Globus pallidus (tissue), 1 donor: ENCODE results near the gene EEF1A2.

ENCODE experiments used
- DNase-seq: peaks from one replicate; pipeline ENCODE4 v3.0.0-alpha.2; 2015; ENCODE audit warnings: low spot score

The EEF1A2 gene

GRCh38 chr20:63498960-63499337 lies at the start of gene EEF1A2:
TSS of gene EEF1A2 (minus strand) at chr20:63499083. CDS start at chr20:63497763, 1,320 bp downstream.
- no peak for DNase-seq

GRCh38 chr20:63548542-63548941 lies 49.7 kb upstream of the EEF1A2 start:
- no peak for DNase-seq

DNA sequence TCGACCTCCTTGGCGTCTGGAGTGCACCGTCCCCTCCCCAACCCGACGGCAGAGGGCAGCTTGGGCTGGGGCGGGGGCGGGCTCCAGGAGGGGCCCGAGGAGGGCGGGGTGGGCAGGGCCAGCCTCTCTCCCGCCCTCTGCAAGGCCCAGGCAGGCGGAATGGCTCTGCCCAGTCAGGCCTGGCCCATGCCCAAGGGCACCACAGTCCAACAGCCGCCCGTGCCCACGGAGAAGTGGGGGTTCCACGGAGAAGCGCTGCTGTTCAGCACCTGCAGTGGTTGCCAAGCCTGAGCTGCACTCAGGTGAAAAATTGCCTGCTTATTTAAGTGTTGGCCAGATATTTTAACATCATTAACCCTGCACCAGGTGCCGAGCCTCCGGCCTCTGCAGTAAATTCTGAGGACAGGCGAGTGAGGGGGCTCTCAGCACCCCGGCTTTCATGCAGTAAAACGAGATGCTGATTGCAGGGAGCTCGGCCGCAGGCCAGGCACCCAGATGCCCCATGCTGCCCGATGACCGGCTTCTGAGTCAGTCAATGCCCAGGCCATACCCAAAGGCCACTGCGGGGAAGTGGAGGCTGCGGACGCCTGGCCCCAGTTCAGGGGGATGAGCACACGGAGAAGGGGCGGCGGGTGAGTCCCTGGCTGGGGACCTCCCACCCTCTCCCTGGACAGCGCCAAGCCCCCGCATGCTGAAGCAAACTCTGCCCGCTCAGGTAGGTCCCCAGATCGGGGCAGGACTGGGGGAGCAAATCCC lies 49.0 kb upstream of the EEF1A2 start, which contains the start of gene SRMS:
TSS of gene SRMS (minus strand) at position 25 of the 756 bp plus-strand sequence. CDS start 286 bp downstream, outside the sequence.
- no peak for DNase-seq

GRCh38 chr20:63546956-63547724 lies 48.3 kb upstream of the EEF1A2 start:
- no peak for DNase-seq

- no peak for DNase-seq
These were observed 47.5 kb upstream of the EEF1A2 start for GRCh38 chr20:63546256-63546955.

- DNase-seq = no peak
These were observed 46.9 kb upstream of the EEF1A2 start for GRCh38 chr20:63545814-63546213.

GRCh38 chr20:63544958-63545516 lies 46.2 kb upstream of the EEF1A2 start:
- no peak for DNase-seq

DNA sequence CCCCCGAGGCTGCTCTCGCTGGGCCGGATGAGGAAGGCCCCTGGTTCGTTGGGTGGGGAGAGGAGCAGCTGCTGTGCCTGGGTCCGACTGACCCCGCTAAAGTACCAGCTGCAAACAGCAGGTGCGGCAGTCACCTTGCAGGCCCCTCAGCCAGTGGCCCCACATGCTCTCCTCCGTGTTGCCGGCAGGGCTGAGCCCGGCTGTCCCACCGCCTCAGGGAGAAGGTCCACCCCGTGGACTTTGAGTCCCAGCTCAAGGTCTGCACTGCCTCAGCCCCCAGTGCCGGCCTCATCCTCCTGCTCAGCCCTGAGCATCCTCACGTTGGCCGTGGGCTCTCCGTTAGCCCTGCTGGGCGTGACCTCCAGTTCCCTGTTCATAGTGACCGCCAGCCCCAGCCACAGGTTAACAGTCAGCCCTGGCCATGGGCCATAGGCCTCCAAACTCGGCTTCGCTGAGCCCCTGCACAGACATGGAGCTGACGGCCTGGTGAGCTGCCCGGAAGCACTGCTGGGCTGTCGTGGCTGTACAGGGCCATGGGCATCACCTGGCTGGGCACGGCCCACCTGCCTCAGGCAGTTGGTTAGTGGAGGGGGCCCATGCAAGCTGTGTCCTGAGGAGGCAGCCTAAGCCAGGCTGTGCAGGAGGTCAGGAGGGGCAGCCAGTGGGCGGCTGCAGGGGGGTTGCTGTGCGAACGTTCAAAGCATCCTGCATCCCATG lies 45.5 kb upstream of the EEF1A2 start:
- DNase-seq = no peak

GRCh38 chr20:63543733-63544132 lies 44.9 kb upstream of the EEF1A2 start:
- DNase-seq = no peak

- no peak for DNase-seq
These were observed 44.2 kb upstream of the EEF1A2 start for GRCh38 chr20:63543131-63543530.

DNA sequence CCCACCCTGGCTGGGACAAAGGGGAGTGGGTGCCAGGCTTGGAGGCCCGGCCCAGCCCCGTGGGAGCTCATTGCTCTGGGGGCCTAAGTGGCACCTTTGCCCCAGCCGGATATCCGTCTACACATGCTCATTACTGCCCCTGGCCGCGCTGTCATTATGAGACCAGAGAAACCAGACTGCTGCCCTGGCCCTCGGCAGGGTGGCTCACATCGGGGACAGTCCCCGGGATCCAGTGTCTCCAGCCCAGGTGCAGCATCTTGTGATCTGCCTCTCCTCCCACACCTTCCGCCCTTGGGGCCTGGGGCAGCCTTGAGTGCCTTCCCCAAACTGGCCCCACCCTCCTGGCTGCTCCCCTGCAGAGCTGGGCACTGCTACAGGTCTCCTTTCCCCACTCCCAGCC lies 43.8 kb upstream of the EEF1A2 start:
- DNase-seq = no peak

- no peak for DNase-seq
These were observed 43.2 kb upstream of the EEF1A2 start for GRCh38 chr20:63542031-63542559.

DNA sequence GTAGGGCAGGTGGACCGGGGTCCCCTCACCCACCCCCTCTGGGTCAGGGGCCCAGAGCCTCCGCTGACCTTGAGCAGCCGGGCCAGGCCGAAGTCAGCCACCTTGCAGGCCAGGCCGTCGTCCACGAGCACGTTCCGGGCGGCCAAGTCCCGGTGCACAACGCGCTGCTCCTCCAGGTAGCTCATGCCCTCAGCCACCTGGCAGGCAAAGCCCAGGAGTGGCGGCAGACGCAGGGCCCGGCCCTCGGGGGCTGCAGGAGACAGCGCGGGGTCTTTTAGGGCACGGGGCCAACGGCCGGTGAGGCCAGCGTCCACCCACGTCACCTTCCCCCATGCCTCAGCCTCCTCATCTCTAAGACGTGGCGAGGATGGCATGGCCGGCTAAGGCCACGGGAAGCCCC lies 42.5 kb upstream of the EEF1A2 start:
- DNase-seq = no peak

- no peak for DNase-seq
These were observed 41.7 kb upstream of the EEF1A2 start for GRCh38 chr20:63540417-63541186.

- no peak for DNase-seq
These were observed 40.8 kb upstream of the EEF1A2 start for GRCh38 chr20:63539441-63540370.

- DNase-seq = no peak
These were observed 40.2 kb upstream of the EEF1A2 start for GRCh38 chr20:63539092-63539430.

- DNase-seq = no peak
These were observed 39.6 kb upstream of the EEF1A2 start for GRCh38 chr20:63538204-63539091.

GRCh38 chr20:63537525-63538203 lies 38.8 kb upstream of the EEF1A2 start:
- peak; percentile 58 for DNase-seq
